ENCODE results near the gene GLMP. TPM values are rescaled to one million over a fixed set of nuclear protein-coding genes. Genes with fewer than 3 reads are reported as not detected.
"Not testable (repeated sequence)": the region's sequence is repeated elsewhere in the genome, so short reads cannot be mapped to it uniquely, and the experiment has no call there.

The GLMP gene
- 30.7 TPM for polyA plus RNA-seq (2012; ENCODE audit: low read depth, missing spikeins)

- peak; percentile 74 for TF ChIP-seq POLR2A (IDR thresholded peaks at IDR 0.05; ENCODE audit: low read depth, low read length)
- TF ChIP-seq PAX5 (IDR thresholded peaks at IDR 0.05; ENCODE audit: insufficient read depth, low read length, severe bottlenecking): no peak
- TF ChIP-seq TAF1 (IDR thresholded peaks at IDR 0.05; ENCODE audit: low read depth, low read length): no peak
- peak; percentile 47; the same call in 1 of the 2 replicates for TF ChIP-seq POLR2AphosphoS5 (IDR thresholded peaks at IDR 0.05; ENCODE audit: low read depth, low read length)
- no peak for TF ChIP-seq POU2F2 (IDR thresholded peaks at IDR 0.05; ENCODE audit: low read depth, low read length)
- no peak for TF ChIP-seq SPI1 (IDR thresholded peaks at IDR 0.05; ENCODE audit: low read depth, low read length)
- DNase-seq (ENCODE audit: insufficient read length, low spot score) (peak; percentile 73), FAIRE-seq (peak; percentile 91)
Measured at GRCh38 chr1:156295391-156295947, at the start of gene GLMP. Gene GLMP, minus strand, starts transcription at chr1:156295679. Its CDS starts 34 bp downstream, at chr1:156295645.

GRCh38 chr1:156344409-156344808, 48.9 kb upstream of the GLMP start:
- FAIRE-seq: no peak
- no peak for DNase-seq (ENCODE audit: insufficient read length, low spot score)
- TF ChIP-seq SPI1 (IDR thresholded peaks at IDR 0.05; ENCODE audit: low read depth, low read length) (no peak), PAX5 (IDR thresholded peaks at IDR 0.05; ENCODE audit: insufficient read depth, low read length, severe bottlenecking) (no peak), TAF1 (IDR thresholded peaks at IDR 0.05; ENCODE audit: low read depth, low read length) (no peak), POLR2AphosphoS5 (IDR thresholded peaks at IDR 0.05; ENCODE audit: low read depth, low read length) (no peak), POU2F2 (IDR thresholded peaks at IDR 0.05; ENCODE audit: low read depth, low read length) (no peak)

GRCh38 chr1:156342166-156342955, 46.9 kb upstream of the GLMP start:
- no peak for FAIRE-seq
- TF ChIP-seq POU2F2 (IDR thresholded peaks at IDR 0.05; ENCODE audit: low read depth, low read length) (no peak), TAF1 (IDR thresholded peaks at IDR 0.05; ENCODE audit: low read depth, low read length) (no peak), POLR2A (IDR thresholded peaks at IDR 0.05; ENCODE audit: low read depth, low read length) (no peak)
- no peak for DNase-seq (ENCODE audit: insufficient read length, low spot score)

GRCh38 chr1:156338180-156338976, 42.9 kb upstream of the GLMP start, which contains the start of the genes CCT3 and TSACC:
Gene CCT3, minus strand, starts transcription at chr1:156338292. Its CDS starts 108 bp downstream, at chr1:156338184.
Gene TSACC, plus strand, starts transcription at chr1:156338526. Its CDS starts 1,232 bp downstream, at chr1:156339758.
- DNase-seq (ENCODE audit: insufficient read length, low spot score): peak; percentile 90
- peak; percentile 100 for FAIRE-seq
- peak; percentile 65 for TF ChIP-seq POU2F2 (IDR thresholded peaks at IDR 0.05; ENCODE audit: low read depth, low read length)
- peak; percentile 95 for TF ChIP-seq POLR2A (IDR thresholded peaks at IDR 0.05; ENCODE audit: low read depth, low read length)
- peak; percentile 91 for TF ChIP-seq TAF1 (IDR thresholded peaks at IDR 0.05; ENCODE audit: low read depth, low read length)
- TF ChIP-seq PAX5 (IDR thresholded peaks at IDR 0.05; ENCODE audit: insufficient read depth, low read length, severe bottlenecking): peak; percentile 81
- TF ChIP-seq SPI1 (IDR thresholded peaks at IDR 0.05; ENCODE audit: low read depth, low read length): no peak
- TF ChIP-seq POLR2AphosphoS5 (IDR thresholded peaks at IDR 0.05; ENCODE audit: low read depth, low read length): peak; percentile 96

GRCh38 chr1:156337888-156338179, 42.4 kb upstream of the GLMP start:
- FAIRE-seq (no peak), DNase-seq (ENCODE audit: insufficient read length, low spot score) (no peak)
- TF ChIP-seq SPI1 (IDR thresholded peaks at IDR 0.05; ENCODE audit: low read depth, low read length) (no peak), POU2F2 (IDR thresholded peaks at IDR 0.05; ENCODE audit: low read depth, low read length) (no peak), PAX5 (IDR thresholded peaks at IDR 0.05; ENCODE audit: insufficient read depth, low read length, severe bottlenecking) (no peak), POLR2AphosphoS5 (IDR thresholded peaks at IDR 0.05; ENCODE audit: low read depth, low read length) (no peak), TAF1 (IDR thresholded peaks at IDR 0.05; ENCODE audit: low read depth, low read length) (no peak), POLR2A (IDR thresholded peaks at IDR 0.05; ENCODE audit: low read depth, low read length) (no peak)

- DNase-seq (ENCODE audit: insufficient read length, low spot score): no peak
- TF ChIP-seq PAX5 (IDR thresholded peaks at IDR 0.05; ENCODE audit: insufficient read depth, low read length, severe bottlenecking): no peak
- no peak for TF ChIP-seq TAF1 (IDR thresholded peaks at IDR 0.05; ENCODE audit: low read depth, low read length)
- TF ChIP-seq POU2F2 (IDR thresholded peaks at IDR 0.05; ENCODE audit: low read depth, low read length): no peak
- no peak for TF ChIP-seq SPI1 (IDR thresholded peaks at IDR 0.05; ENCODE audit: low read depth, low read length)
- TF ChIP-seq POLR2AphosphoS5 (IDR thresholded peaks at IDR 0.05; ENCODE audit: low read depth, low read length): no peak
- TF ChIP-seq POLR2A (IDR thresholded peaks at IDR 0.05; ENCODE audit: low read depth, low read length): no peak
- FAIRE-seq: no peak
Measured at GRCh38 chr1:156337052-156337887, 41.8 kb upstream of the GLMP start.

GRCh38 chr1:156336242-156336641, 40.8 kb upstream of the GLMP start:
- TF ChIP-seq PAX5 (IDR thresholded peaks at IDR 0.05; ENCODE audit: insufficient read depth, low read length, severe bottlenecking): no peak
- TF ChIP-seq POU2F2 (IDR thresholded peaks at IDR 0.05; ENCODE audit: low read depth, low read length): no peak
- TF ChIP-seq SPI1 (IDR thresholded peaks at IDR 0.05; ENCODE audit: low read depth, low read length): no peak
- TF ChIP-seq TAF1 (IDR thresholded peaks at IDR 0.05; ENCODE audit: low read depth, low read length): no peak
- no peak for TF ChIP-seq POLR2A (IDR thresholded peaks at IDR 0.05; ENCODE audit: low read depth, low read length)
- TF ChIP-seq POLR2AphosphoS5 (IDR thresholded peaks at IDR 0.05; ENCODE audit: low read depth, low read length): no peak
- FAIRE-seq: no peak

GRCh38 chr1:156323179-156323578, 27.7 kb upstream of the GLMP start:
- DNase-seq (ENCODE audit: insufficient read length, low spot score): not testable (repeated sequence)

More at GRCh38 chr1:156336242-156336641, 40.8 kb upstream of the GLMP start:
- no peak for DNase-seq (ENCODE audit: insufficient read length, low spot score)

More at GRCh38 chr1:156323179-156323578, 27.7 kb upstream of the GLMP start:
- FAIRE-seq: not testable (repeated sequence)
